Astrocyte (in vitro differentiated cells and primary cell): ENCODE measurements around the gene TFEC. TPM values are rescaled to one million over a fixed set of nuclear protein-coding genes. Genes with fewer than 3 reads are reported as not detected.

Source experiments
- DNase-seq: peaks from one replicate; pipeline ENCODE4 v3.0.0-alpha.2; 2010; ENCODE audit warnings: low read depth
- FAIRE-seq: peaks from 2 replicates; lab custom pipeline; 2011; peaks lifted over from hg19 to GRCh38; lab: Jason Lieb, UNC
- H2AFZ ChIP-seq: 2 replicates; pipeline ENCODE4 v1.6.0; 2012; ENCODE audit warnings: low read depth, low read length, inconsistent platforms
- H3K27ac ChIP-seq: 2 replicates; pipeline ENCODE4 v1.5.1; 2011; ENCODE audit warnings: low read depth, low read length, inconsistent platforms
- H3K27me3 ChIP-seq: 2 replicates; pipeline ENCODE4 v1.6.0; 2011; ENCODE audit warnings: low read length, inconsistent platforms; ENCODE audit not compliant: insufficient read depth
- H3K36me3 ChIP-seq: 2 replicates; pipeline ENCODE4 v1.5.1; 2011; ENCODE audit warnings: low read length, inconsistent platforms; ENCODE audit not compliant: insufficient read depth
- H3K4me1 ChIP-seq: 2 replicates; pipeline ENCODE4 v1.5.1; 2011; ENCODE audit warnings: low read length, inconsistent platforms; ENCODE audit not compliant: insufficient read depth
- H3K4me2 ChIP-seq: 2 replicates; pipeline ENCODE4 v1.6.0; 2012; ENCODE audit warnings: low read length, inconsistent platforms
- H3K4me3 ChIP-seq: 2 replicates; pipeline ENCODE4 v1.5.1; 2011; ENCODE audit warnings: low read depth, mild to moderate bottlenecking, low read length, inconsistent platforms; ENCODE audit not compliant: insufficient read depth
- H3K79me2 ChIP-seq: 2 replicates; pipeline ENCODE4 v1.6.0; 2012; ENCODE audit warnings: mild to moderate bottlenecking, low read length, inconsistent platforms; ENCODE audit not compliant: insufficient read depth
- H3K9ac ChIP-seq: 2 replicates; pipeline ENCODE4 v1.6.0; 2012; ENCODE audit warnings: mild to moderate bottlenecking, low read length, inconsistent platforms
- H3K9me3 ChIP-seq: 2 replicates; pipeline ENCODE4 v1.5.1; 2012; ENCODE audit warnings: low read depth, mild to moderate bottlenecking, low read length, inconsistent platforms; ENCODE audit not compliant: insufficient read depth
- H4K20me1 ChIP-seq: 2 replicates; pipeline ENCODE4 v1.6.0; 2012; ENCODE audit warnings: low read length, inconsistent platforms; ENCODE audit not compliant: insufficient read depth
- H3K27ac Mint-ChIP-seq: one replicate; pipeline ENCODE4 v1.8.0; 2021; ENCODE audit warnings: mild to moderate bottlenecking, mixed read lengths; ENCODE audit not compliant: unreplicated experiment
- H3K27me3 Mint-ChIP-seq: one replicate; pipeline ENCODE4 v1.8.0; 2021; ENCODE audit warnings: low read depth, mixed read lengths; ENCODE audit not compliant: unreplicated experiment
- H3K36me3 Mint-ChIP-seq: one replicate; pipeline ENCODE4 v1.8.0; 2021; ENCODE audit warnings: low read depth, mixed read lengths; ENCODE audit not compliant: unreplicated experiment
- H3K4me1 Mint-ChIP-seq: one replicate; pipeline ENCODE4 v1.8.0; 2021; ENCODE audit warnings: low read depth, mixed read lengths; ENCODE audit not compliant: unreplicated experiment
- H3K4me3 Mint-ChIP-seq: one replicate; pipeline ENCODE4 v1.8.0; 2021; ENCODE audit warnings: mild to moderate bottlenecking, moderate library complexity, mixed read lengths; ENCODE audit not compliant: unreplicated experiment
- H3K9me3 Mint-ChIP-seq: one replicate; pipeline ENCODE4 v1.8.0; 2021; ENCODE audit warnings: mild to moderate bottlenecking, mixed read lengths; ENCODE audit not compliant: unreplicated experiment
- EZH2 ChIP-seq: IDR thresholded peaks from 2 replicates; pipeline ENCODE4 v1.6.1; 2012; ENCODE audit warnings: mild to moderate bottlenecking, low read length, inconsistent platforms; ENCODE audit not compliant: insufficient read depth
- total RNA-seq: library from RNA; stranded (reverse); gene quantifications from 2 replicates; pipeline ENCODE4 v1.2.1, GENCODE V29; 2021
- TF ChIP-seq, protein P1 (sequence below): IDR thresholded peaks from 2 replicates; pipeline ENCODE4 v1.5.1; 2011; ENCODE audit warnings: low read depth, mild to moderate bottlenecking, inconsistent platforms, low read length, moderate library complexity; ENCODE audit not compliant: insufficient read depth

TFEC gene
- total RNA-seq, 1 donor from 2014 or later = 1.8 TPM

DNA sequence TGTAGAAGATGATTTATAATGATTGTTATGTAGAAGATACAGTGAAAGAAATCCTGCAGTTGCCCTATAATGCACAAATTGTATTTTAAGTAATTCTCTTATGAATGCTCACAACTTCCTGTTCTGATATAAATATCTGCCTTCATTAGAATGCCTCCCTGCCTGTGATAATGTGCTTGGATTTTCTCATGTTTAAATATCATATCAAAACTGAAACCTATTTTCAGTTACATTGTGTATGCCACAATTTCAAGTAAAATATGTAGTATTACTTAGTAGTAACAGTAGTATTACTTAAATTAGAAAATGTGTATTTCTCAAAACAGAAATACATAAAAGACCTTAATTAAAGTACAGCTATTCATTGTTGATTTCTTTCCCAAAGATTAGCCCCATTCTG is 41.1 kb upstream of the TFEC start:
- no peaks in the 10 kb centered on the region for H3K36me3 Mint-ChIP-seq
- Histone ChIP-seq H4K20me1 (no peaks in the 10 kb centered on the region), H3K27me3 (no peaks in the 10 kb centered on the region), H3K4me3 (no peak overlapping the region), H3K79me2 (no peaks in the 10 kb centered on the region), H3K9ac (no peak overlapping the region), H3K4me2 (no peak overlapping the region), H3K36me3 (no peaks in the 10 kb centered on the region), H3K27ac (no peak overlapping the region), H3K9me3 (no peaks in the 10 kb centered on the region), H3K4me1 (no peaks in the 10 kb centered on the region), H2AFZ (no peak overlapping the region)
- H3K27ac Mint-ChIP-seq = no peak overlapping the region
- TF ChIP-seq, protein P1, sequence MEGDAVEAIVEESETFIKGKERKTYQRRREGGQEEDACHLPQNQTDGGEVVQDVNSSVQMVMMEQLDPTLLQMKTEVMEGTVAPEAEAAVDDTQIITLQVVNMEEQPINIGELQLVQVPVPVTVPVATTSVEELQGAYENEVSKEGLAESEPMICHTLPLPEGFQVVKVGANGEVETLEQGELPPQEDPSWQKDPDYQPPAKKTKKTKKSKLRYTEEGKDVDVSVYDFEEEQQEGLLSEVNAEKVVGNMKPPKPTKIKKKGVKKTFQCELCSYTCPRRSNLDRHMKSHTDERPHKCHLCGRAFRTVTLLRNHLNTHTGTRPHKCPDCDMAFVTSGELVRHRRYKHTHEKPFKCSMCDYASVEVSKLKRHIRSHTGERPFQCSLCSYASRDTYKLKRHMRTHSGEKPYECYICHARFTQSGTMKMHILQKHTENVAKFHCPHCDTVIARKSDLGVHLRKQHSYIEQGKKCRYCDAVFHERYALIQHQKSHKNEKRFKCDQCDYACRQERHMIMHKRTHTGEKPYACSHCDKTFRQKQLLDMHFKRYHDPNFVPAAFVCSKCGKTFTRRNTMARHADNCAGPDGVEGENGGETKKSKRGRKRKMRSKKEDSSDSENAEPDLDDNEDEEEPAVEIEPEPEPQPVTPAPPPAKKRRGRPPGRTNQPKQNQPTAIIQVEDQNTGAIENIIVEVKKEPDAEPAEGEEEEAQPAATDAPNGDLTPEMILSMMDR = no peak
- no peak for TF ChIP-seq EZH2
- H3K27me3 Mint-ChIP-seq = no peaks in the 10 kb centered on the region
- DNase-seq (no peak), FAIRE-seq (no peak)
- no peaks in the 10 kb centered on the region for H3K9me3 Mint-ChIP-seq
- no peak overlapping the region for H3K4me3 Mint-ChIP-seq
- peaks cover 4% of the 10 kb centered on the region for H3K4me1 Mint-ChIP-seq

DNA sequence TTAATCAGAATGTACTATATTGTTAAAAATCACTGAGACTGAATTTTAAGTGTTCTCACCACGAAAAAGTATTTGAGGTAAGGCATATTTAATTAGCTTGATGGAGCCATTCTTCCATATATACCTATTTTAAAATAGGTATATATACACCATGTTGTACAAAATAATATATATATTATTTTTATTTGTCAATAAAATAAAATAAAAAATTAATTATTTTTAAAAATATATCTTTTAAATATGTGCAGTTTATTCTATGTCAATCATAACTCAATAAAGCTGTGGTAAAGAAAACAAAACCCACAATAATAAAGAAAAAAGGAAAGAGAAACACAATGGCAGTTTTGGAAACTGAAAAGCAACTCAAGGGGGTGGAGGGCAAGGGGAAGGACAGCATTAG is 33.6 kb upstream of the TFEC start:
- Histone ChIP-seq H3K36me3 (no peaks in the 10 kb centered on the region), H3K9me3 (no peaks in the 10 kb centered on the region), H3K27ac (no peak overlapping the region), H3K9ac (no peak overlapping the region), H4K20me1 (no peaks in the 10 kb centered on the region), H3K4me2 (no peak overlapping the region), H3K4me1 (no peaks in the 10 kb centered on the region), H3K27me3 (no peaks in the 10 kb centered on the region), H2AFZ (no peak overlapping the region), H3K79me2 (no peaks in the 10 kb centered on the region), H3K4me3 (no peak overlapping the region)
- H3K4me1 Mint-ChIP-seq = peaks cover 2% of the 10 kb centered on the region
- FAIRE-seq (no peak), DNase-seq (no peak)
- TF ChIP-seq EZH2 = no peak
- TF ChIP-seq, protein P1 = no peak
- no peak overlapping the region for H3K4me3 Mint-ChIP-seq
- no peaks in the 10 kb centered on the region for H3K27me3 Mint-ChIP-seq
- no peaks in the 10 kb centered on the region for H3K36me3 Mint-ChIP-seq
- no peak overlapping the region for H3K27ac Mint-ChIP-seq
- H3K9me3 Mint-ChIP-seq = no peaks in the 10 kb centered on the region

DNA sequence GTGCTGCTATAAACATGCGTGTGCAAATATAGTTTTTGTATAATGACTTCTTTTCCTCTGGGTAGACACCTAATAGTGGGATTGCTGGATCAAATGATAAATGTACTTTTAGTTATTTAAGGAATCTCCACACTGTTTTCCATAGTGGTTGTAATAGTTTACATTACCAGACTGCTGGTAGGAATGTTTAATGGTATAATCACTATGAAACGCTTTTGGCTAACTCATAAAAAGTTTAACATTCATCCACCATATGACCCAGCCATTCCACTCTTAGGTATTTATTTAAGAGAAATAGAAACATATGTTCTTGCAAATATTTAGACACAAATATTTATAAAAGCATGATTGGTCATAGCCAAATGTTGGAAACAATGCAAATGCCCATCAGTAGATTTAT is 32.1 kb upstream of the TFEC start:
- Histone ChIP-seq H3K9me3 (no peaks in the 10 kb centered on the region), H3K9ac (no peak overlapping the region), H3K79me2 (no peaks in the 10 kb centered on the region), H3K4me2 (no peak overlapping the region), H4K20me1 (no peaks in the 10 kb centered on the region), H3K4me3 (no peak overlapping the region), H3K36me3 (no peaks in the 10 kb centered on the region), H3K27ac (no peak overlapping the region), H3K4me1 (no peaks in the 10 kb centered on the region), H3K27me3 (no peaks in the 10 kb centered on the region), H2AFZ (no peak overlapping the region)
- H3K4me1 Mint-ChIP-seq = peaks cover 2% of the 10 kb centered on the region
- no peak overlapping the region for H3K4me3 Mint-ChIP-seq
- H3K27me3 Mint-ChIP-seq = no peaks in the 10 kb centered on the region
- TF ChIP-seq, protein P1 = no peak
- no peak for TF ChIP-seq EZH2
- no peak overlapping the region for H3K27ac Mint-ChIP-seq
- DNase-seq (no peak), FAIRE-seq (no peak)
- no peaks in the 10 kb centered on the region for H3K36me3 Mint-ChIP-seq
- no peaks in the 10 kb centered on the region for H3K9me3 Mint-ChIP-seq
